HepG2 (cell line): Measurements from ENCODE around the gene AP2A2. TPM values are rescaled to one million over a fixed set of nuclear protein-coding genes. Genes with fewer than 3 reads are reported as not detected.
A peak's percentile ranks its signal among the peaks of the same experiment; 100 is the strongest.

Source experiments
- ATF7 ChIP-seq, 2 experiments: fragments of 450-650 bp in 1 of 2; sonication (generic) in 1 of 2; formaldehyde crosslinking in 1 of 2; IDR thresholded peaks; 2 replicates each; pipeline versions ENCODE4 v1.4.0 to v1.6.1; 2016 to 2020; ENCODE audit warnings: antibody characterized with exemption in 1 of 2, mild to moderate bottlenecking in 1 of 2, missing genetic modification reagents in 1 of 2
- CAMTA2 ChIP-seq: sonication (generic); formaldehyde crosslinking; IDR thresholded peaks from 2 replicates; pipeline ENCODE4 v1.4.0; 2020; ENCODE audit warnings: mild to moderate bottlenecking, missing genetic modification reagents, borderline replicate concordance
- CENPX ChIP-seq: sonication (generic); formaldehyde crosslinking; IDR thresholded peaks from 2 replicates; pipeline ENCODE4 v1.9.0; 2021; ENCODE audit warnings: mild to moderate bottlenecking, missing genetic modification reagents, moderate library complexity
- CHCHD3 ChIP-seq: sonication (generic); formaldehyde crosslinking; IDR thresholded peaks from 2 replicates; pipeline ENCODE4 v1.8.0; 2022; ENCODE audit warnings: mild to moderate bottlenecking, missing genetic modification reagents, moderate library complexity
- DNMT1 ChIP-seq: sonication (generic); formaldehyde crosslinking; IDR thresholded peaks from 2 replicates; pipeline ENCODE4 v1.5.1; 2020; ENCODE audit warnings: mild to moderate bottlenecking, missing genetic modification reagents
- DRAP1 ChIP-seq: IDR thresholded peaks from 2 replicates; pipeline ENCODE4 v1.6.1; 2016; ENCODE audit warnings: missing genetic modification reagents, missing compliant biosample characterization
- GMEB1 ChIP-seq: sonication (generic); formaldehyde crosslinking; IDR thresholded peaks from 2 replicates; pipeline ENCODE4 v1.5.1; 2020; ENCODE audit warnings: missing genetic modification reagents, mild to moderate bottlenecking, borderline replicate concordance
- JUND ChIP-seq: sonication (generic); formaldehyde crosslinking; IDR thresholded peaks from 2 replicates; pipeline ENCODE4 v1.8.0; 2022; ENCODE audit warnings: mild to moderate bottlenecking, missing genetic modification reagents
- KMT2A ChIP-seq: sonication (generic); formaldehyde crosslinking; IDR thresholded peaks from 2 replicates; pipeline ENCODE4 v1.4.0; 2020; ENCODE audit warnings: missing genetic modification reagents
- NFKBIZ ChIP-seq: IDR thresholded peaks from 2 replicates; pipeline ENCODE4 v1.6.1; 2018; ENCODE audit warnings: missing genetic modification reagents, missing compliant biosample characterization
- NR3C1 ChIP-seq: sonication (generic); formaldehyde crosslinking; IDR thresholded peaks from 2 replicates; pipeline ENCODE4 v1.4.0; 2020; ENCODE audit warnings: missing genetic modification reagents
- PAF1 ChIP-seq: IDR thresholded peaks from 2 replicates; pipeline ENCODE4 v1.6.1; 2016; ENCODE audit warnings: missing genetic modification reagents, missing compliant biosample characterization
- RARA ChIP-seq: IDR thresholded peaks from 2 replicates; pipeline ENCODE4 v1.6.1; 2016; ENCODE audit warnings: missing genetic modification reagents, missing compliant biosample characterization
- SUZ12 ChIP-seq: fragments of 150-350 bp; IDR thresholded peaks from 2 replicates; pipeline ENCODE4 v1.6.1; 2014; ENCODE audit warnings: low read depth, low read length
- TBL1XR1 ChIP-seq: fragments of 150-350 bp; IDR thresholded peaks from 2 replicates; pipeline ENCODE4 v1.6.1; 2014; ENCODE audit warnings: borderline replicate concordance, low read length; ENCODE audit not compliant: partially characterized antibody
- TCF7 ChIP-seq: sonication (generic); IDR thresholded peaks from 2 replicates; pipeline ENCODE4 v1.6.1; 2016; ENCODE audit warnings: antibody characterized with exemption, low read depth
- ZNF251 ChIP-seq: sonication (generic); formaldehyde crosslinking; IDR thresholded peaks from 2 replicates; pipeline ENCODE4 v1.9.0; 2021; ENCODE audit warnings: mild to moderate bottlenecking, missing genetic modification reagents
- ZNF253 ChIP-seq: sonication (generic); formaldehyde crosslinking; IDR thresholded peaks from 2 replicates; pipeline ENCODE4 v1.8.0; 2022; ENCODE audit warnings: mild to moderate bottlenecking, missing genetic modification reagents, borderline replicate concordance
- ZNF30 ChIP-seq: sonication (generic); formaldehyde crosslinking; IDR thresholded peaks from 2 replicates; pipeline ENCODE4 v1.5.0; 2020; ENCODE audit warnings: mild to moderate bottlenecking, missing genetic modification reagents
- ZNF530 ChIP-seq: sonication (generic); formaldehyde crosslinking; IDR thresholded peaks from 2 replicates; pipeline ENCODE4 v1.5.0; 2020; ENCODE audit warnings: low read depth, mild to moderate bottlenecking, missing genetic modification reagents
- ZSCAN9 ChIP-seq: IDR thresholded peaks from 2 replicates; pipeline ENCODE4 v1.6.1; 2016; ENCODE audit warnings: borderline replicate concordance
- polyA plus RNA-seq, 8 experiments: library from polyadenylated mRNA; depleted of rRNA in 3 of 8; stranded (reverse) in 7 of 8; unstranded in 1 of 8; fragments of >200 nt; fragmentation: Illumina TruSeq in 4 of 8; extraction: Trizol in 4 of 8; gene quantifications; 2 replicates each; pipeline versions ENCODE4 v1.2.1 to v1.2.3, GENCODE V29; 2011 to 2016; ENCODE audit warnings: low read depth in 4 of 8, missing spikeins in 1 of 8, mixed read lengths in 1 of 8; ENCODE audit not compliant: insufficient read depth in 1 of 8
- total RNA-seq, 5 experiments: library from RNA; depleted of rRNA; stranded (reverse); fragments of >200 nt; fragmentation: Illumina TruSeq; extraction: Trizol; gene quantifications; 2 replicates each; pipeline ENCODE4 v1.2.3, GENCODE V29; 2016; ENCODE audit warnings: low read depth in 1 of 5
- TF ChIP-seq, protein P1 (sequence below): sonication (generic); formaldehyde crosslinking; IDR thresholded peaks from 2 replicates; pipeline ENCODE4 v1.8.1; 2023; ENCODE audit warnings: mild to moderate bottlenecking, missing genetic modification reagents
- TF ChIP-seq, protein P2 (sequence below): sonication (generic); formaldehyde crosslinking; IDR thresholded peaks from 2 replicates; pipeline ENCODE4 v1.5.1; 2020; ENCODE audit warnings: missing genetic modification reagents, mild to moderate bottlenecking, borderline replicate concordance
- TF ChIP-seq, protein P3 (sequence below): conservative IDR thresholded peaks from 2 replicates; pipeline ENCODE4 v1.6.1; 2018; ENCODE audit warnings: missing genetic modification reagents

AP2A2 gene
- total and polyA plus RNA-seq, 2 of the 13 experiments (the other 11 are each of a cell fraction or from before 2014, with no cell fraction given): 25.7 to 75.7 TPM

DNA sequence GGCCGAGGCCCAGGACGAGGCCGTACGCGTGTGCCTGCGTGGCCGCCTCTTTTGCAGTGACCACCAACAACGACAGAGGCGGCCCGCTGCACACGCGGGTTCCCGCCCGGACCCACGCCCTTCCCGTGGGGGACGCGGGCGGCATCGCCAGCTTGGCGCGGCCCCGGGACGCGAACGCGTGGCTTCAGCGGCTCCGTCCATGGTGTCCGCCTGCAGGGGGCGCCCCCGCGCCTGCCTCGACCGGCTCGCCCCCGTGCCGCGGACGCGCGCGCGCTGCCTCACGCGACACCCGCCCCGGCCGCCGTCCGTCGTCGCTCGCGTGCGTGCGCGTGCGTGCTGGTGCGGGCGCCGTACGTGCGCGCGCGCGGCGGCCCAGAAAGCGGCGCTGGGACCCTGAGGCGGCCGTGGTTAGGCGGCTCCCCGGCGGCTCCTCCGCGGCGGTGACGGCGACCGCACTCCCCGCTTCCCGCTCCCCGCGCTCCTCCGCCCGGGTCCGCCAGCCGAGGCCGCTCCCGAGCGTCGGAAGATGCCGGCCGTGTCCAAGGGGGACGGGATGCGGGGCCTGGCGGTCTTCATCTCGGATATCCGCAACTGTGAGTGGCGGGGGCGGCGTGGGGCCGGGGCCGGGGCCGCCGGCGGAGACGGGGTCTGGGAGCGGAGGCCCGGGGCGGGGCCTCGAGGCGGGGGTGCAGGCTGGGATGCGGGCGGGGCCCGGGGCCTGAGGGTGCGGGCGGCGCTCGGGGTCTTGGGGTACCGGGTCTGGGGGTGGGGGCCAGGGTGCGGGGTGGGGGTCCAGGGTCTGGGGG, at the start of gene AP2A2 (continued):
- TF ChIP-seq TCF7 (no peak), JUND (CRISPR knock-in tag) (no peak), ZSCAN9 (CRISPR knock-in tag) (no peak), GMEB1 (CRISPR knock-in tag) (peak; percentile 92), ZNF530 (CRISPR knock-in tag) (no peak), CAMTA2 (CRISPR knock-in tag) (no peak), KMT2A (CRISPR knock-in tag) (no peak), ZNF253 (no peak), DNMT1 (CRISPR knock-in tag) (no peak), NFKBIZ (CRISPR knock-in tag) (no peak), TBL1XR1 (no peak), ZNF30 (CRISPR knock-in tag) (no peak), ZNF251 (CRISPR knock-in tag) (no peak), SUZ12 (no peak), NR3C1 (CRISPR knock-in tag) (no peak), DRAP1 (CRISPR knock-in tag) (no peak), PAF1 (CRISPR knock-in tag) (no peak), CENPX (CRISPR knock-in tag) (no peak), RARA (CRISPR knock-in tag) (no peak), ATF7 (IDR thresholded peaks at IDR 0.05) (no peak), ATF7 (CRISPR knock-in tag; IDR thresholded peaks at IDR 0.05) (no peak), CHCHD3 (CRISPR knock-in tag) (no peak)
- TF ChIP-seq, protein P1, sequence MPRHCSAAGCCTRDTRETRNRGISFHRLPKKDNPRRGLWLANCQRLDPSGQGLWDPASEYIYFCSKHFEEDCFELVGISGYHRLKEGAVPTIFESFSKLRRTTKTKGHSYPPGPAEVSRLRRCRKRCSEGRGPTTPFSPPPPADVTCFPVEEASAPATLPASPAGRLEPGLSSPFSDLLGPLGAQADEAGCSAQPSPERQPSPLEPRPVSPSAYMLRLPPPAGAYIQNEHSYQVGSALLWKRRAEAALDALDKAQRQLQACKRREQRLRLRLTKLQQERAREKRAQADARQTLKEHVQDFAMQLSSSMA: no peak
- TF ChIP-seq, protein P2, sequence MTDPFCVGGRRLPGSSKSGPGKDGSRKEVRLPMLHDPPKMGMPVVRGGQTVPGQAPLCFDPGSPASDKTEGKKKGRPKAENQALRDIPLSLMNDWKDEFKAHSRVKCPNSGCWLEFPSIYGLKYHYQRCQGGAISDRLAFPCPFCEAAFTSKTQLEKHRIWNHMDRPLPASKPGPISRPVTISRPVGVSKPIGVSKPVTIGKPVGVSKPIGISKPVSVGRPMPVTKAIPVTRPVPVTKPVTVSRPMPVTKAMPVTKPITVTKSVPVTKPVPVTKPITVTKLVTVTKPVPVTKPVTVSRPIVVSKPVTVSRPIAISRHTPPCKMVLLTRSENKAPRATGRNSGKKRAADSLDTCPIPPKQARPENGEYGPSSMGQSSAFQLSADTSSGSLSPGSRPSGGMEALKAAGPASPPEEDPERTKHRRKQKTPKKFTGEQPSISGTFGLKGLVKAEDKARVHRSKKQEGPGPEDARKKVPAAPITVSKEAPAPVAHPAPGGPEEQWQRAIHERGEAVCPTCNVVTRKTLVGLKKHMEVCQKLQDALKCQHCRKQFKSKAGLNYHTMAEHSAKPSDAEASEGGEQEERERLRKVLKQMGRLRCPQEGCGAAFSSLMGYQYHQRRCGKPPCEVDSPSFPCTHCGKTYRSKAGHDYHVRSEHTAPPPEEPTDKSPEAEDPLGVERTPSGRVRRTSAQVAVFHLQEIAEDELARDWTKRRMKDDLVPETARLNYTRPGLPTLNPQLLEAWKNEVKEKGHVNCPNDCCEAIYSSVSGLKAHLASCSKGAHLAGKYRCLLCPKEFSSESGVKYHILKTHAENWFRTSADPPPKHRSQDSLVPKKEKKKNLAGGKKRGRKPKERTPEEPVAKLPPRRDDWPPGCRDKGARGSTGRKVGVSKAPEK: no peak
- TF ChIP-seq, protein P3, sequence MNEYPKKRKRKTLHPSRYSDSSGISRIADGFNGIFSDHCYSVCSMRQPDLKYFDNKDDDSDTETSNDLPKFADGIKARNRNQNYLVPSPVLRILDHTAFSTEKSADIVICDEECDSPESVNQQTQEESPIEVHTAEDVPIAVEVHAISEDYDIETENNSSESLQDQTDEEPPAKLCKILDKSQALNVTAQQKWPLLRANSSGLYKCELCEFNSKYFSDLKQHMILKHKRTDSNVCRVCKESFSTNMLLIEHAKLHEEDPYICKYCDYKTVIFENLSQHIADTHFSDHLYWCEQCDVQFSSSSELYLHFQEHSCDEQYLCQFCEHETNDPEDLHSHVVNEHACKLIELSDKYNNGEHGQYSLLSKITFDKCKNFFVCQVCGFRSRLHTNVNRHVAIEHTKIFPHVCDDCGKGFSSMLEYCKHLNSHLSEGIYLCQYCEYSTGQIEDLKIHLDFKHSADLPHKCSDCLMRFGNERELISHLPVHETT (CRISPR knock-in tag): no peak
